K562 (cell line): ENCODE measurements around the gene LPIN3. TPM values are rescaled to one million over a fixed set of nuclear protein-coding genes. Genes with fewer than 3 reads are reported as not detected.
A peak's percentile ranks its signal among the peaks of the same experiment; 100 is the strongest.

Source experiments
- ATAC-seq: fragments of 200-7000 bp; cut with Tn5 transposase; 3 replicates; pipeline ENCODE4 v1.9.1; 2020; ENCODE audit warnings: moderate library complexity
- BruUV-seq: library from RNA; stranded (reverse); fragments of 400-500 nt; replicated peaks from 2 replicates; lab custom pipeline; 2021; lab: Mats Ljungman, UMichigan
- CTCF ChIA-PET: fragments of 300-600 bp; formaldehyde crosslinking; extraction: SDS; loops from one replicate; lab custom pipeline; 2021; ENCODE audit warnings: low intra/inter-chr PET ratio; lab: Yijun Ruan, JAX
- POLR2A ChIA-PET: fragments of 300-600, 350-650 bp; sonication (Branson Sonifier 250); formaldehyde crosslinking; extraction: SDS; loops from one replicate; lab custom pipeline; 2021; ENCODE audit warnings: antibody characterized with exemption, inconsistent platforms; lab: Yijun Ruan, JAX
- DNase-seq, 4 experiments: peaks; one replicate each; pipeline versions ENCODE4 v3.0.0 to v3.0.0-alpha.2; 2011 to 2018; ENCODE audit warnings: low spot score in 3 of 4, mixed read lengths in 3 of 4; ENCODE audit errors: extremely low read depth in 1 of 4
- FAIRE-seq: peaks from 2 replicates; lab custom pipeline; 2011; peaks lifted over from hg19 to GRCh38; lab: Jason Lieb, UNC
- H2AFZ ChIP-seq: 2 replicates; pipeline ENCODE4 v1.6.0; 2011; ENCODE audit warnings: low read depth, low read length, control low read depth, inconsistent platforms
- H3K27ac ChIP-seq: fragments of 200-600 bp; 3 replicates; pipeline ENCODE4 v1.8.0; 2011; ENCODE audit warnings: low read depth, mild to moderate bottlenecking, control low read depth, inconsistent platforms, low read length, moderate library complexity, mixed read lengths; ENCODE audit errors: extremely low read depth
- H3K27me3 ChIP-seq, 2 experiments: fragments of 300-600 bp in 1 of 2; 2 replicates in 1 of 2; 3 replicates in 1 of 2; pipeline versions ENCODE4 v1.6.0 to v1.8.0; 2011; ENCODE audit warnings: inconsistent platforms in 2 of 2, low read length in 2 of 2, mild to moderate bottlenecking in 1 of 2, mixed read lengths in 1 of 2, moderate library complexity in 1 of 2; ENCODE audit not compliant: control insufficient read depth in 2 of 2, insufficient read depth in 2 of 2
- H3K36me3 ChIP-seq: fragments of 300-600 bp; 3 replicates; pipeline ENCODE4 v1.8.0; 2011; ENCODE audit warnings: mild to moderate bottlenecking, low read length, inconsistent platforms; ENCODE audit not compliant: control insufficient read depth, insufficient read depth
- H3K4me1 ChIP-seq, 2 experiments: fragments of 200-600 bp in 1 of 2; replicated peaks in 1 of 2; 2 replicates in 1 of 2; 3 replicates in 1 of 2; pipeline versions ENCODE4 v1.5.1 to v1.8.0; 2011; ENCODE audit warnings: inconsistent platforms in 2 of 2, low read length in 2 of 2, mild to moderate bottlenecking in 1 of 2, mixed read lengths in 1 of 2, moderate library complexity in 1 of 2; ENCODE audit not compliant: control insufficient read depth in 2 of 2, insufficient read depth in 2 of 2
- H3K4me2 ChIP-seq: 2 replicates; pipeline ENCODE4 v1.6.1; 2011; ENCODE audit warnings: low read length, control low read depth, inconsistent platforms, mixed read lengths; ENCODE audit not compliant: insufficient read depth
- H3K4me3 ChIP-seq: fragments of 200-600 bp; sonication (generic), shearing (Covaris generic); 2 replicates; pipeline ENCODE4 v1.5.1; 2016; ENCODE audit warnings: control low read depth, inconsistent platforms
- H3K79me2 ChIP-seq: fragments of 200-600 bp; 3 replicates; pipeline ENCODE4 v1.8.0; 2011; ENCODE audit warnings: low read length, inconsistent platforms; ENCODE audit not compliant: control insufficient read depth, insufficient read depth
- H3K9ac ChIP-seq, 2 experiments: 2 replicates each; pipeline versions ENCODE4 v1.6.0 to v1.6.1; 2011; ENCODE audit warnings: low read depth in 2 of 2, low read length in 2 of 2, control low read depth in 1 of 2, inconsistent platforms in 1 of 2, mild to moderate bottlenecking in 1 of 2, mixed read lengths in 1 of 2; ENCODE audit not compliant: insufficient read depth in 1 of 2
- H3K9me1 ChIP-seq: one replicate; pipeline ENCODE4 v1.6.0; 2011; ENCODE audit warnings: inconsistent platforms, mild to moderate bottlenecking, low read length, moderate library complexity; ENCODE audit not compliant: control insufficient read depth, insufficient read depth
- H3K9me3 ChIP-seq: replicated peaks from 2 replicates; pipeline ENCODE4 v1.5.1; 2011; ENCODE audit warnings: low read depth, low read length, inconsistent platforms; ENCODE audit not compliant: control insufficient read depth, insufficient read depth
- H4K20me1 ChIP-seq: replicated peaks from 2 replicates; pipeline ENCODE4 v1.6.1; 2011; ENCODE audit warnings: low read length, inconsistent platforms, mixed read lengths; ENCODE audit not compliant: control insufficient read depth, insufficient read depth
- CBX1 ChIP-seq: sonication (generic); IDR thresholded peaks from 2 replicates; pipeline ENCODE4 v1.6.1; 2016; ENCODE audit warnings: antibody characterized with exemption, low read depth, mild to moderate bottlenecking
- CC2D1A ChIP-seq: fragments of 450-650 bp; IDR thresholded peaks from 2 replicates; pipeline ENCODE4 v1.6.1; 2017; ENCODE audit warnings: mild to moderate bottlenecking
- CTBP1 ChIP-seq: fragments of 450-650 bp; IDR thresholded peaks from 2 replicates; pipeline ENCODE4 v1.6.1; 2016; ENCODE audit warnings: borderline replicate concordance
- HDAC2 ChIP-seq: fragments of 450-650 bp; IDR thresholded peaks from 2 replicates; pipeline ENCODE4 v1.6.1; 2016; ENCODE audit warnings: mild to moderate bottlenecking
- JUND ChIP-seq, 2 experiments: IDR thresholded peaks; 2 replicates in 1 of 2; 3 replicates in 1 of 2; pipeline ENCODE4 v1.6.1; 2011; ENCODE audit warnings: borderline replicate concordance in 2 of 2, low read depth in 2 of 2, low read length in 2 of 2, improper control_type of control experiment in 1 of 2, missing biosample characterization in 1 of 2, missing genetic modification characterization in 1 of 2, missing genetic modification reagents in 1 of 2
- KLF1 ChIP-seq: fragments of 450-650 bp; IDR thresholded peaks from 2 replicates; pipeline ENCODE4 v1.6.1; 2016; ENCODE audit warnings: missing genetic modification characterization, missing compliant biosample characterization
- SIX5 ChIP-seq, 2 experiments: IDR thresholded peaks; 2 replicates each; pipeline ENCODE4 v1.6.1; 2011; ENCODE audit warnings: low read length in 2 of 2, borderline replicate concordance in 1 of 2, low read depth in 1 of 2, mild to moderate bottlenecking in 1 of 2, moderate library complexity in 1 of 2; ENCODE audit not compliant: insufficient read depth in 1 of 2
- STAT5A ChIP-seq: IDR thresholded peaks from 2 replicates; pipeline ENCODE4 v1.6.1; 2012; ENCODE audit warnings: low read length, inconsistent platforms, borderline replicate concordance
- TEAD1 ChIP-seq, 2 experiments: fragments of 450-650 bp in 1 of 2; sonication (generic) in 1 of 2; formaldehyde crosslinking; IDR thresholded peaks; 2 replicates each; pipeline versions ENCODE4 v1.4.0 to v1.8.0; 2020 to 2022; ENCODE audit warnings: mild to moderate bottlenecking in 2 of 2, missing genetic modification reagents in 1 of 2
- ZFPM2 ChIP-seq: fragments of 250-450 bp; sonication (Bioruptor Pico); IDR thresholded peaks from 2 replicates; pipeline ENCODE4 v1.5.1; 2022; ENCODE audit warnings: mild to moderate bottlenecking
- ZNF24 ChIP-seq: fragments of 450-650 bp; IDR thresholded peaks from 2 replicates; pipeline ENCODE4 v1.6.1; 2016
- ZNF384 ChIP-seq: IDR thresholded peaks from 2 replicates; pipeline ENCODE4 v1.6.1; 2012; ENCODE audit warnings: low read depth, low read length, improper control_type of control experiment
- ZNF436 ChIP-seq: fragments of 250-450, 450-650 bp; sonication (Bioruptor Pico); formaldehyde crosslinking; IDR thresholded peaks from 2 replicates; pipeline ENCODE4 v1.7.0; 2020; ENCODE audit warnings: mild to moderate bottlenecking
- ZNF57 ChIP-seq: fragments of 450-650 bp; formaldehyde crosslinking; IDR thresholded peaks from 2 replicates; pipeline ENCODE4 v1.4.0; 2020; ENCODE audit warnings: mild to moderate bottlenecking, moderate library complexity
- WGBS: fragments of 100-300 bp; shearing (Covaris generic); methylation state at CpG from one replicate; pipeline ENCODE4 v1.1.6; 2016; ENCODE audit warnings: low coverage, mixed read lengths; ENCODE audit not compliant: insufficient coverage; ENCODE audit errors: missing lambda C conversion rate; 5-methylcytosine and 5-hydroxymethylcytosine counted together
- in situ Hi-C: fragments of 300-500 bp; cut with MboI; formaldehyde crosslinking; loops from 4 replicates; pipeline ENCODE4 v1.15.0; 2018; ENCODE audit warnings: inconsistent platforms, mixed read lengths
- intact Hi-C: fragments of 100-400 bp; cut with micrococcal nuclease; formaldehyde crosslinking; loops from 2 replicates; pipeline ENCODE4 v1.14.2; 2022
- polyA plus RNA-seq, 8 experiments: library from polyadenylated mRNA; depleted of rRNA in 4 of 8; stranded (reverse) in 5 of 8; unstranded in 3 of 8; fragments of >200 nt; fragmentation: Nextera tagmentation in 2 of 8; fragmentation: Illumina TruSeq in 1 of 8; extraction: Ambion mirVana in 2 of 8; extraction: Trizol in 1 of 8; gene quantifications; 2 replicates each; pipeline versions ENCODE4 v1.2.1 to v1.2.3, GENCODE V29; 2011 to 2014; ENCODE audit warnings: inconsistent platforms in 1 of 8, missing spikeins in 1 of 8
- total RNA-seq, 7 experiments: library from RNA; depleted of rRNA in 6 of 7; stranded (reverse); fragments of >200 nt in 6 of 7; fragmentation: Illumina TruSeq in 2 of 7; extraction: Trizol in 2 of 7; gene quantifications; 2 replicates each; pipeline versions ENCODE4 v1.2.1 to v1.2.3, GENCODE V29; 2011 to 2021; ENCODE audit warnings: low replicate concordance in 1 of 7
- TF ChIP-seq, protein P1 (sequence below), 2 experiments: fragments of 450-650 bp; formaldehyde crosslinking in 1 of 2; IDR thresholded peaks; 2 replicates each; pipeline versions ENCODE4 v1.4.0 to v1.6.1; 2014 to 2020; ENCODE audit warnings: mild to moderate bottlenecking in 2 of 2, borderline replicate concordance in 1 of 2, low read depth in 1 of 2

LPIN3 gene
- total and polyA plus RNA-seq, 9 of the 15 experiments (the other 6 are each of a cell fraction or from before 2014, with no cell fraction given): 2.2 to 10.4 (median 5.9) TPM

DNA sequence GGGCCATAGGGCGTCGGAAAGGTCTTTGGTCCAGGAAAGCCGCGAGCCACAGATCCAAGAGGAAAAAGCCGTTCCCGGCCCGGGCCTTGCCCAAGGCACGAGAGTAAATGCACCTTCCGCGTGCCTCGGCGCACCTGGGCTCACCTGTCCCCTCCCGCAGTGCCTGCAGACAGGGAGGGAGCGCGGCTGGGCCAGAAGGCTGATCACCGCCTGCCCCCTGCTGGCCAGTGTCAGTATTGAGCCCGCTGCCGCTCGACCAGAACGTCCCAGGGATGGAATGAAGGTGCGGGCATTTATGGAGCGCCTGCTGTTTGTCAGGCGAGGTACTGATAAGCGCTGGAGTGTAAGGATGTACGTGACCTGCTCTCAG is 679 bp upstream of the LPIN3 start:
- POLR2A ChIA-PET: interaction anchor here (0.7 kb wide), 1 partner anchor 318 kb away, joined by 3 read pairs; no protein-coding TSS in a partner anchor
- H3K4me3 ChIP-seq: peak overlapping the region; percentile 44
- 4% methylated on average over 25 of the region's 25 CpGs for WGBS
- TF ChIP-seq TEAD1 (CRISPR knock-in tag; IDR thresholded peaks at IDR 0.05) (peak in 1 of 2 experiments; percentile 82; a peak in 1 of 4 replicates), HDAC2 (0 out of 2 replicates have a peak, but pooled peaks have one; percentile 49), SIX5 (IDR thresholded peaks at IDR 0.05; ENCODE audit: borderline replicate concordance in 1 of 2, insufficient read depth in 1 of 2, low read depth in 1 of 2, low read length in 2 of 2) (no peak), JUND (IDR thresholded peaks at IDR 0.05; ENCODE audit: borderline replicate concordance, low read depth, low read length) (peak; percentile 56; the same call in 1 of the 2 replicates), JUND (tag; IDR thresholded peaks at IDR 0.05; ENCODE audit: borderline replicate concordance, low read depth, low read length) (no peak; the same call in 2 of the 3 replicates), CC2D1A (peak; percentile 85), ZNF436 (CRISPR knock-in tag) (no peak), CBX1 (no peak; the same call in 1 of the 2 replicates), STAT5A (no peak), CTBP1 (peak; percentile 92), ZNF384 (peak; percentile 24; the same call in 1 of the 2 replicates), KLF1 (no peak), ZNF57 (CRISPR knock-in tag) (no peak), ZFPM2 (CRISPR knock-in tag) (no peak), ZNF24 (peak; percentile 86)
- TF ChIP-seq, protein P1, sequence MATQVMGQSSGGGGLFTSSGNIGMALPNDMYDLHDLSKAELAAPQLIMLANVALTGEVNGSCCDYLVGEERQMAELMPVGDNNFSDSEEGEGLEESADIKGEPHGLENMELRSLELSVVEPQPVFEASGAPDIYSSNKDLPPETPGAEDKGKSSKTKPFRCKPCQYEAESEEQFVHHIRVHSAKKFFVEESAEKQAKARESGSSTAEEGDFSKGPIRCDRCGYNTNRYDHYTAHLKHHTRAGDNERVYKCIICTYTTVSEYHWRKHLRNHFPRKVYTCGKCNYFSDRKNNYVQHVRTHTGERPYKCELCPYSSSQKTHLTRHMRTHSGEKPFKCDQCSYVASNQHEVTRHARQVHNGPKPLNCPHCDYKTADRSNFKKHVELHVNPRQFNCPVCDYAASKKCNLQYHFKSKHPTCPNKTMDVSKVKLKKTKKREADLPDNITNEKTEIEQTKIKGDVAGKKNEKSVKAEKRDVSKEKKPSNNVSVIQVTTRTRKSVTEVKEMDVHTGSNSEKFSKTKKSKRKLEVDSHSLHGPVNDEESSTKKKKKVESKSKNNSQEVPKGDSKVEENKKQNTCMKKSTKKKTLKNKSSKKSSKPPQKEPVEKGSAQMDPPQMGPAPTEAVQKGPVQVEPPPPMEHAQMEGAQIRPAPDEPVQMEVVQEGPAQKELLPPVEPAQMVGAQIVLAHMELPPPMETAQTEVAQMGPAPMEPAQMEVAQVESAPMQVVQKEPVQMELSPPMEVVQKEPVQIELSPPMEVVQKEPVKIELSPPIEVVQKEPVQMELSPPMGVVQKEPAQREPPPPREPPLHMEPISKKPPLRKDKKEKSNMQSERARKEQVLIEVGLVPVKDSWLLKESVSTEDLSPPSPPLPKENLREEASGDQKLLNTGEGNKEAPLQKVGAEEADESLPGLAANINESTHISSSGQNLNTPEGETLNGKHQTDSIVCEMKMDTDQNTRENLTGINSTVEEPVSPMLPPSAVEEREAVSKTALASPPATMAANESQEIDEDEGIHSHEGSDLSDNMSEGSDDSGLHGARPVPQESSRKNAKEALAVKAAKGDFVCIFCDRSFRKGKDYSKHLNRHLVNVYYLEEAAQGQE (IDR thresholded peaks at IDR 0.05; ENCODE audit: borderline replicate concordance): peak; percentile 94
- TF ChIP-seq, protein P1 (CRISPR knock-in tag; IDR thresholded peaks at IDR 0.05; ENCODE audit: low read depth): no peak

More for the DNA sequence above, 679 bp upstream of the LPIN3 start:
- CTCF ChIA-PET: interaction anchor here (0.8 to 3.3 kb wide), 7 partner anchors 90 to 377 kb away, joined by 3 to 50 read pairs (median 7); no protein-coding TSS in a partner anchor
- in situ Hi-C loops (loop anchor here (5.0 kb wide), 2 partner anchors 163 to 368 kb away; no protein-coding TSS in a partner anchor), intact Hi-C loops (loop anchor here (1.0 to 10.0 kb wide), 8 partner anchors 71 to 397 kb away; partner anchors contain the start of gene CHD6)
- Histone ChIP-seq H3K27ac (no peak overlapping the region), H3K4me2 (peak overlapping the region; percentile 94), H3K9me1 (no peaks in the 10 kb centered on the region), H4K20me1 (no peaks in the 10 kb centered on the region), H3K36me3 (no peaks in the 10 kb centered on the region), H3K27me3 (peaks cover 2 to 7% of the 10 kb centered on the region in 2 experiments; a peak in 3 of 5 replicates), H3K9ac (0 out of 4 replicates have a peak overlapping the region, but pooled peaks have one; percentile 6 to 7), H3K4me1 (peaks cover 8 to 27% of the 10 kb centered on the region in 2 experiments; a peak in 4 of 5 replicates), H2AFZ (peak overlapping the region; percentile 95), H3K9me3 (no peaks in the 10 kb centered on the region), H3K79me2 (peaks cover 8% of the 10 kb centered on the region; the same call in 2 of the 3 replicates)
- DNase-seq: peak; percentile 78 to 89 (median 86)
- no TSS peak for BruUV-seq
- FAIRE-seq: no peak
- peak; percentile 85 for ATAC-seq
